Tibial nerve (tissue), 4 donors: Measurements from ENCODE around the gene ARID1B.

ENCODE experiments used
- EP300 ChIP-seq, 2 donors: sonication (generic); formaldehyde crosslinking; IDR thresholded peaks; one replicate each; pipeline ENCODE4 v1.6.1; 2017; ENCODE audit warnings: antibody characterized with exemption in 2 of 2, mild to moderate bottlenecking in 1 of 2
- POLR2A ChIP-seq, 2 donors: fragments of 450-650 bp; IDR thresholded peaks; one replicate each; pipeline ENCODE4 v1.6.1; 2017; ENCODE audit warnings: antibody characterized with exemption in 2 of 2, mild to moderate bottlenecking in 2 of 2, moderate library complexity in 2 of 2
- TF ChIP-seq, protein P1 (sequence below), 5 experiments: fragments of 200-600 bp in 3 of 5; fragments of 450-650 bp in 2 of 5; sonication (generic) in 3 of 5; IDR thresholded peaks; one replicate each; pipeline ENCODE4 v1.5.1; 2016 to 2019; ENCODE audit warnings: antibody characterized with exemption in 5 of 5, mild to moderate bottlenecking in 3 of 5, moderate library complexity in 2 of 5

DNA sequence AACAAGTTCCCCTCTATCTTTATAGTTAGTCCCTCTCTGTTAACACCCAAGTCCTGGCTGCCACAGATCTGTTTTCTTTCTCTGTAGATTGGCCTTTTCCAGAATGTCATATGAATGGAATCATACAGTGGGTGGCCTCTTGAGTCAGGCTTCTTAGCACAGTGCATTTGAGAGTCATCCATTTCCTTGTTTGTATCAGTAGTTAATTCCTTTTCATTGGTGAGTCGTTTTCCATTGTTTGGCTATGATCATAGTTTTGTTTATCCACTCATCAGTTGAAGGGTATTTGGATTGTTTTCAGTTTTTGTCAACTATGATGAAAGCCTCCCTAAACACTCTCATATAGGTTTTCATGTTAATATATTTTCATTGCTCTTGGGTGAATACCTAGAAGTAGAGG lies 248.3 kb downstream of the ARID1B start:
- TF ChIP-seq, protein P1, sequence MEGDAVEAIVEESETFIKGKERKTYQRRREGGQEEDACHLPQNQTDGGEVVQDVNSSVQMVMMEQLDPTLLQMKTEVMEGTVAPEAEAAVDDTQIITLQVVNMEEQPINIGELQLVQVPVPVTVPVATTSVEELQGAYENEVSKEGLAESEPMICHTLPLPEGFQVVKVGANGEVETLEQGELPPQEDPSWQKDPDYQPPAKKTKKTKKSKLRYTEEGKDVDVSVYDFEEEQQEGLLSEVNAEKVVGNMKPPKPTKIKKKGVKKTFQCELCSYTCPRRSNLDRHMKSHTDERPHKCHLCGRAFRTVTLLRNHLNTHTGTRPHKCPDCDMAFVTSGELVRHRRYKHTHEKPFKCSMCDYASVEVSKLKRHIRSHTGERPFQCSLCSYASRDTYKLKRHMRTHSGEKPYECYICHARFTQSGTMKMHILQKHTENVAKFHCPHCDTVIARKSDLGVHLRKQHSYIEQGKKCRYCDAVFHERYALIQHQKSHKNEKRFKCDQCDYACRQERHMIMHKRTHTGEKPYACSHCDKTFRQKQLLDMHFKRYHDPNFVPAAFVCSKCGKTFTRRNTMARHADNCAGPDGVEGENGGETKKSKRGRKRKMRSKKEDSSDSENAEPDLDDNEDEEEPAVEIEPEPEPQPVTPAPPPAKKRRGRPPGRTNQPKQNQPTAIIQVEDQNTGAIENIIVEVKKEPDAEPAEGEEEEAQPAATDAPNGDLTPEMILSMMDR (IDR thresholded peaks at IDR 0.05), result no peak
- no peak for TF ChIP-seq POLR2A (IDR thresholded peaks at IDR 0.05)
- TF ChIP-seq EP300 (IDR thresholded peaks at IDR 0.05), result no peak
